Activated CD8-positive, alpha-beta memory T cell treated with anti-CD3 and anti-CD28 coated beads for 36 hours (primary cell): ENCODE data around the gene CYP24A1. TPM values are rescaled to one million over a fixed set of nuclear protein-coding genes. Genes with fewer than 3 reads are reported as not detected.

Experiments used
- CTCF ChIA-PET: fragments of 350-600 bp; sonication (Branson Sonifier 250); formaldehyde crosslinking; loops from one replicate; lab custom pipeline; 2021; ENCODE audit warnings: antibody characterized with exemption; lab: Charles Lee
- POLR2A ChIA-PET: fragments of 350-600 bp; sonication (Branson Sonifier 250); formaldehyde crosslinking; loops from one replicate; lab custom pipeline; 2021; ENCODE audit warnings: antibody characterized with exemption; lab: Charles Lee
- total RNA-seq, 2 experiments: library from RNA; stranded (reverse); gene quantifications; one replicate each; pipeline ENCODE4 v1.2.3, GENCODE V29; 2021

CYP24A1 gene
- total RNA-seq, 2 experiments from 2014 or later, result 0.13 to 0.34 TPM

GRCh38 chr20:54105653-54106052 lies 68.1 kb downstream of the CYP24A1 start:
- ChIA-PET POLR2A (no interaction called here), CTCF (interaction anchor here (0.7 to 2.3 kb wide), 6 partner anchors 9 to 541 kb away, joined by 3 to 5 read pairs (median 4); partner anchors contain the start of gene PFDN4)

GRCh38 chr20:54104781-54105180 lies 69.0 kb downstream of the CYP24A1 start:
- ChIA-PET POLR2A (no interaction called here), CTCF (interaction anchor here (0.7 to 2.3 kb wide), 5 partner anchors 10 to 542 kb away, joined by 3 to 5 read pairs (median 4); partner anchors contain the start of gene PFDN4)

GRCh38 chr20:54103762-54104600 lies 69.8 kb downstream of the CYP24A1 start:
- ChIA-PET POLR2A (interaction anchor here (0.6 kb wide), 1 partner anchor 17 kb away, joined by 3 read pairs; no protein-coding TSS in a partner anchor), CTCF (interaction anchor here (0.6 to 2.3 kb wide), 12 partner anchors 9 to 544 kb away, joined by 3 to 6 read pairs (median 4); partner anchors contain the start of gene PFDN4)

Other genes starting within 250 kb of the CYP24A1 start
- gene BCAS1, start 103.4 kb downstream of the CYP24A1 start, total RNA-seq, result under 1 TPM in 1 of 2 experiments, not detected in 1; 0.08 TPM
- gene PFDN4, start 34.1 kb upstream of the CYP24A1 start, total RNA-seq, result 10 to 100 TPM; 42.9 TPM